GM12878 (cell line): Measurements from ENCODE around the gene CARD11. TPM values are rescaled to one million over a fixed set of nuclear protein-coding genes. Genes with fewer than 3 reads are reported as not detected.

Experiments used
- ATF7 ChIP-seq: fragments of 450-650 bp; IDR thresholded peaks from 2 replicates; pipeline ENCODE4 v1.6.1; 2016; ENCODE audit warnings: low read depth, mild to moderate bottlenecking
- BCL3 ChIP-seq: IDR thresholded peaks from 2 replicates; pipeline ENCODE4 v1.6.1; 2011; ENCODE audit warnings: borderline replicate concordance, low read depth, mild to moderate bottlenecking, moderate library complexity, low read length; ENCODE audit not compliant: insufficient read depth, poor library complexity, severe bottlenecking
- BCLAF1 ChIP-seq: fragments of 450-650 bp; IDR thresholded peaks from 2 replicates; pipeline ENCODE4 v1.6.1; 2017; ENCODE audit warnings: antibody characterized with exemption, mild to moderate bottlenecking, moderate library complexity
- CHD1 ChIP-seq: IDR thresholded peaks from 2 replicates; pipeline ENCODE4 v1.6.1; 2012; ENCODE audit warnings: low read depth, low read length, improper control_type of control experiment
- CHD2 ChIP-seq: IDR thresholded peaks from 2 replicates; pipeline ENCODE4 v1.6.1; 2011; ENCODE audit warnings: low read depth, low read length, improper control_type of control experiment, borderline replicate concordance
- CHD4 ChIP-seq: fragments of 200-600 bp; sonication (generic); IDR thresholded peaks from 2 replicates; pipeline ENCODE4 v1.6.1; 2016; ENCODE audit warnings: mild to moderate bottlenecking
- ETV6 ChIP-seq, 2 experiments: fragments of 450-650 bp in 1 of 2; IDR thresholded peaks in 1 of 2; conservative IDR thresholded peaks in 1 of 2; 2 replicates each; pipeline ENCODE4 v1.6.1; 2014; ENCODE audit warnings: antibody characterized with exemption in 1 of 2, borderline replicate concordance in 1 of 2, low read depth in 1 of 2, mild to moderate bottlenecking in 1 of 2, moderate library complexity in 1 of 2
- EZH2 ChIP-seq: IDR thresholded peaks from 2 replicates; pipeline ENCODE4 v1.6.1; 2012; ENCODE audit warnings: low read depth, mild to moderate bottlenecking, control low read depth, inconsistent platforms, low read length, borderline replicate concordance; ENCODE audit not compliant: control insufficient read depth
- KAT2A ChIP-seq: conservative IDR thresholded peaks from 2 replicates; pipeline ENCODE4 v1.6.1; 2011; ENCODE audit warnings: low read depth, low read length; ENCODE audit not compliant: control insufficient read depth
- KLF5 ChIP-seq: fragments of 450-650 bp; IDR thresholded peaks from 2 replicates; pipeline ENCODE4 v1.6.1; 2014; ENCODE audit warnings: mild to moderate bottlenecking; ENCODE audit not compliant: partially characterized antibody
- MAX ChIP-seq: IDR thresholded peaks from 2 replicates; pipeline ENCODE4 v1.6.1; 2012; ENCODE audit warnings: low read depth, low read length, improper control_type of control experiment
- MLLT1 ChIP-seq: fragments of 450-650 bp; IDR thresholded peaks from 2 replicates; pipeline ENCODE4 v1.6.1; 2016; ENCODE audit warnings: mild to moderate bottlenecking
- MTA3 ChIP-seq: IDR thresholded peaks from 2 replicates; pipeline ENCODE4 v1.6.1; 2012; ENCODE audit warnings: low read length, inconsistent platforms, borderline replicate concordance
- PBX3 ChIP-seq: IDR thresholded peaks from 2 replicates; pipeline ENCODE4 v1.6.1; 2011; ENCODE audit warnings: mild to moderate bottlenecking, low read depth, low read length, moderate library complexity; ENCODE audit not compliant: insufficient replicate concordance
- POLR2AphosphoS2 ChIP-seq: IDR thresholded peaks from 2 replicates; pipeline ENCODE4 v1.6.1; 2011; ENCODE audit warnings: low read depth, mild to moderate bottlenecking, low read length, improper control_type of control experiment, moderate library complexity
- POU2F2 ChIP-seq: IDR thresholded peaks from 3 replicates; pipeline ENCODE4 v1.6.1; 2011; ENCODE audit warnings: low read depth, mild to moderate bottlenecking, low read length, borderline replicate concordance
- RCOR1 ChIP-seq: conservative IDR thresholded peaks from 2 replicates; pipeline ENCODE4 v1.6.1; 2012; ENCODE audit warnings: low read depth, low read length, improper control_type of control experiment
- SIN3A ChIP-seq: IDR thresholded peaks from 2 replicates; pipeline ENCODE4 v1.6.1; 2012; ENCODE audit warnings: low read depth, low read length, improper control_type of control experiment
- SIX5 ChIP-seq: IDR thresholded peaks from 2 replicates; pipeline ENCODE4 v1.6.1; 2011; ENCODE audit warnings: mild to moderate bottlenecking, low read depth, low read length, moderate library complexity; ENCODE audit not compliant: severe bottlenecking
- SMAD5 ChIP-seq: IDR thresholded peaks from 2 replicates; pipeline ENCODE4 v1.6.1; 2016; ENCODE audit warnings: antibody characterized with exemption, low read depth
- SMC3 ChIP-seq: IDR thresholded peaks from 2 replicates; pipeline ENCODE4 v1.6.1; 2011; ENCODE audit warnings: low read length, improper control_type of control experiment, borderline replicate concordance
- TCF12 ChIP-seq: IDR thresholded peaks from 2 replicates; pipeline ENCODE4 v1.6.1; 2011; ENCODE audit warnings: low read depth, mild to moderate bottlenecking, low read length
- ZBED1 ChIP-seq: IDR thresholded peaks from 2 replicates; pipeline ENCODE4 v1.6.1; 2016; ENCODE audit warnings: borderline replicate concordance
- ZNF24 ChIP-seq: fragments of 450-650 bp; IDR thresholded peaks from 2 replicates; pipeline ENCODE4 v1.6.1; 2017; ENCODE audit warnings: antibody characterized with exemption, mild to moderate bottlenecking
- ZZZ3 ChIP-seq: IDR thresholded peaks from 2 replicates; pipeline ENCODE4 v1.6.1; 2011; ENCODE audit warnings: low read depth; ENCODE audit not compliant: control insufficient read depth, insufficient read length
- polyA plus RNA-seq, 11 experiments: library from polyadenylated mRNA; depleted of rRNA in 4 of 11; unstranded in 6 of 11; stranded (reverse) in 5 of 11; fragments of >200 nt; fragmentation: Nextera tagmentation in 4 of 11; fragmentation: Illumina TruSeq in 1 of 11; extraction: Ambion mirVana in 4 of 11; extraction: Trizol in 1 of 11; gene quantifications; 1 replicate in 1 of 11; 2 replicates in 10 of 11; pipeline versions ENCODE4 v1.2.1 to v1.2.3, GENCODE V29; 2011 to 2016; ENCODE audit warnings: inconsistent platforms in 2 of 11, missing spikeins in 2 of 11, low read depth in 1 of 11
- total RNA-seq, 4 experiments: library from RNA; depleted of rRNA in 3 of 4; stranded (reverse); fragments of >200 nt in 3 of 4; fragmentation: Illumina TruSeq in 1 of 4; extraction: Trizol in 1 of 4; gene quantifications; 2 replicates each; pipeline versions ENCODE4 v1.2.1 to v1.2.3, GENCODE V29; 2013 to 2021

Gene CARD11
- total and polyA plus RNA-seq, 10 of the 15 experiments (the other 5 are each of a cell fraction or from before 2014, with no cell fraction given) = 0.27 to 72.0 (median 28.4) TPM

- no peak for TF ChIP-seq PBX3
- no peak for TF ChIP-seq KLF5
- TF ChIP-seq POU2F2 = 0 out of 3 replicates have a peak, but pooled peaks have one; percentile 31
- TF ChIP-seq CHD1 = no peak
- no peak for TF ChIP-seq EZH2
- TF ChIP-seq ATF7 = peak; percentile 83
- peak; percentile 79 for TF ChIP-seq MLLT1
- peak; percentile 96 for TF ChIP-seq TCF12
- no peak for TF ChIP-seq SIN3A
- peak; percentile 81; the same call in 1 of the 2 replicates for TF ChIP-seq ZBED1
- peak; percentile 74; the same call in 1 of the 2 replicates for TF ChIP-seq MTA3
- TF ChIP-seq CHD2 = peak; percentile 89
- TF ChIP-seq SMC3 = no peak
- TF ChIP-seq POLR2AphosphoS2 = no peak
- no peak for TF ChIP-seq ZNF24
- no peak for TF ChIP-seq SIX5
- no peak for TF ChIP-seq SMAD5
- no peak for TF ChIP-seq ZZZ3
- no peak for TF ChIP-seq ETV6 (conservative IDR thresholded peaks at IDR 0.05 in 1 of 2, IDR thresholded peaks at IDR 0.05 in 1 of 2; ENCODE audit: borderline replicate concordance in 1 of 2, low read depth in 1 of 2)
- no peak for TF ChIP-seq BCLAF1
- no peak for TF ChIP-seq RCOR1
- no peak for TF ChIP-seq CHD4
- TF ChIP-seq BCL3 = peak; percentile 84
- no peak for TF ChIP-seq KAT2A
- no peak for TF ChIP-seq MAX
Measured at GRCh38 chr7:2978408-2978807, 65.3 kb downstream of the CARD11 start (continued).
